HepG2 (cell line): ENCODE measurements around the gene ZFP36. TPM values are rescaled to one million over a fixed set of nuclear protein-coding genes. Genes with fewer than 3 reads are reported as not detected.
A peak's percentile ranks its signal among the peaks of the same experiment; 100 is the strongest.

ENCODE experiments used
- CBX1 ChIP-seq: IDR thresholded peaks from one replicate; pipeline ENCODE4 v1.6.1; 2016; ENCODE audit warnings: antibody characterized with exemption, low read depth
- GTF2F1 ChIP-seq: fragments of 150-350 bp; IDR thresholded peaks from 2 replicates; pipeline ENCODE4 v1.6.1; 2014; ENCODE audit warnings: low read length
- MIER3 ChIP-seq: IDR thresholded peaks from 2 replicates; pipeline ENCODE4 v1.6.1; 2016; ENCODE audit warnings: missing compliant biosample characterization, borderline replicate concordance
- MYPOP ChIP-seq: sonication (generic); formaldehyde crosslinking; IDR thresholded peaks from 2 replicates; pipeline ENCODE4 v1.8.1; 2023; ENCODE audit warnings: mild to moderate bottlenecking, moderate library complexity, missing genetic modification reagents
- NAIF1 ChIP-seq: sonication (generic); formaldehyde crosslinking; IDR thresholded peaks from 2 replicates; pipeline ENCODE4 v1.5.0; 2020; ENCODE audit warnings: mild to moderate bottlenecking, missing genetic modification reagents, borderline replicate concordance
- REST ChIP-seq, 2 experiments: IDR thresholded peaks; 2 replicates each; pipeline ENCODE4 v1.6.1; 2011 to 2012; ENCODE audit warnings: low read length in 2 of 2, borderline replicate concordance in 1 of 2, low read depth in 1 of 2, mild to moderate bottlenecking in 1 of 2, moderate library complexity in 1 of 2
- THAP11 ChIP-seq: IDR thresholded peaks from 2 replicates; pipeline ENCODE4 v1.6.1; 2016; ENCODE audit warnings: missing biosample characterization, missing genetic modification reagents
- YY1 ChIP-seq: IDR thresholded peaks from 2 replicates; pipeline ENCODE4 v1.6.1; 2011; ENCODE audit warnings: low read length, low read depth, moderate library complexity, mild to moderate bottlenecking; ENCODE audit not compliant: insufficient read depth, insufficient replicate concordance
- ZMAT3 ChIP-seq: sonication (generic); formaldehyde crosslinking; conservative IDR thresholded peaks from 2 replicates; pipeline ENCODE4 v1.7.0; 2021; ENCODE audit warnings: missing genetic modification reagents
- ZNF549 ChIP-seq: sonication (generic); formaldehyde crosslinking; IDR thresholded peaks from 2 replicates; pipeline ENCODE4 v1.5.0; 2020; ENCODE audit warnings: missing genetic modification reagents
- ZNF607 ChIP-seq: sonication (generic); formaldehyde crosslinking; IDR thresholded peaks from 2 replicates; pipeline ENCODE4 v1.5.1; 2020; ENCODE audit warnings: missing genetic modification reagents, mild to moderate bottlenecking, borderline replicate concordance
- ZNF614 ChIP-seq: IDR thresholded peaks from 2 replicates; pipeline ENCODE4 v1.6.1; 2018; ENCODE audit warnings: missing biosample characterization, missing genetic modification reagents, inconsistent platforms, borderline replicate concordance
- ZNF777 ChIP-seq: sonication (generic); formaldehyde crosslinking; IDR thresholded peaks from 2 replicates; pipeline ENCODE4 v1.4.0; 2020; ENCODE audit warnings: missing genetic modification reagents
- ZNF790 ChIP-seq: sonication (generic); formaldehyde crosslinking; IDR thresholded peaks from 2 replicates; pipeline ENCODE4 v1.8.0; 2022; ENCODE audit warnings: missing genetic modification reagents, mild to moderate bottlenecking, borderline replicate concordance
- ZNF891 ChIP-seq: sonication (generic); formaldehyde crosslinking; IDR thresholded peaks from 2 replicates; pipeline ENCODE4 v1.5.0; 2020; ENCODE audit warnings: mild to moderate bottlenecking, missing genetic modification reagents
- polyA plus RNA-seq, 8 experiments: library from polyadenylated mRNA; depleted of rRNA in 3 of 8; stranded (reverse) in 7 of 8; unstranded in 1 of 8; fragments of >200 nt; fragmentation: Illumina TruSeq in 4 of 8; extraction: Trizol in 4 of 8; gene quantifications; 2 replicates each; pipeline versions ENCODE4 v1.2.1 to v1.2.3, GENCODE V29; 2011 to 2016; ENCODE audit warnings: low read depth in 4 of 8, missing spikeins in 1 of 8, mixed read lengths in 1 of 8; ENCODE audit not compliant: insufficient read depth in 1 of 8
- total RNA-seq, 5 experiments: library from RNA; depleted of rRNA; stranded (reverse); fragments of >200 nt; fragmentation: Illumina TruSeq; extraction: Trizol; gene quantifications; 2 replicates each; pipeline ENCODE4 v1.2.3, GENCODE V29; 2016; ENCODE audit warnings: low read depth in 1 of 5
- TF ChIP-seq, protein P1 (sequence below): sonication (generic); formaldehyde crosslinking; IDR thresholded peaks from 2 replicates; pipeline ENCODE4 v1.8.0; 2022; ENCODE audit warnings: mild to moderate bottlenecking, missing genetic modification reagents, moderate library complexity
- TF ChIP-seq, protein P2 (sequence below): sonication (generic); formaldehyde crosslinking; IDR thresholded peaks from 2 replicates; pipeline ENCODE4 v1.5.0; 2020; ENCODE audit warnings: mild to moderate bottlenecking, low read depth, missing genetic modification reagents, borderline replicate concordance
- TF ChIP-seq, protein P3 (sequence below): IDR thresholded peaks from 2 replicates; pipeline ENCODE4 v1.6.1; 2018; ENCODE audit warnings: missing genetic modification reagents
- TF ChIP-seq, protein P4 (sequence below): sonication (generic); formaldehyde crosslinking; IDR thresholded peaks from 2 replicates; pipeline ENCODE4 v1.4.0; 2020; ENCODE audit warnings: mild to moderate bottlenecking, missing genetic modification reagents

Gene ZFP36
- total and polyA plus RNA-seq, 2 of the 13 experiments (the other 11 are each of a cell fraction or from before 2014, with no cell fraction given), result 1.4 to 1.7 TPM

- TF ChIP-seq REST (IDR thresholded peaks at IDR 0.05; ENCODE audit: borderline replicate concordance in 1 of 2, low read depth in 1 of 2, low read length in 2 of 2) (no peak), ZMAT3 (CRISPR knock-in tag) (no peak), GTF2F1 (no peak), ZNF614 (CRISPR knock-in tag) (0 out of 2 replicates have a peak, but pooled peaks have one; percentile 45), ZNF549 (no peak), YY1 (no peak), ZNF607 (CRISPR knock-in tag) (0 out of 2 replicates have a peak, but pooled peaks have one; percentile 11), MYPOP (CRISPR knock-in tag) (no peak), ZNF777 (CRISPR knock-in tag) (peak; percentile 43; the same call in 1 of the 2 replicates), NAIF1 (CRISPR knock-in tag) (no peak; the same call in 1 of the 2 replicates), CBX1 (no peak), THAP11 (CRISPR knock-in tag) (peak; percentile 20; the same call in 1 of the 2 replicates), MIER3 (CRISPR knock-in tag) (no peak), ZNF891 (CRISPR knock-in tag) (no peak), ZNF790 (peak; percentile 80; the same call in 1 of the 2 replicates)
- TF ChIP-seq, protein P1, sequence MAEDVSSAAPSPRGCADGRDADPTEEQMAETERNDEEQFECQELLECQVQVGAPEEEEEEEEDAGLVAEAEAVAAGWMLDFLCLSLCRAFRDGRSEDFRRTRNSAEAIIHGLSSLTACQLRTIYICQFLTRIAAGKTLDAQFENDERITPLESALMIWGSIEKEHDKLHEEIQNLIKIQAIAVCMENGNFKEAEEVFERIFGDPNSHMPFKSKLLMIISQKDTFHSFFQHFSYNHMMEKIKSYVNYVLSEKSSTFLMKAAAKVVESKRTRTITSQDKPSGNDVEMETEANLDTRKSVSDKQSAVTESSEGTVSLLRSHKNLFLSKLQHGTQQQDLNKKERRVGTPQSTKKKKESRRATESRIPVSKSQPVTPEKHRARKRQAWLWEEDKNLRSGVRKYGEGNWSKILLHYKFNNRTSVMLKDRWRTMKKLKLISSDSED (CRISPR knock-in tag), result no peak
- TF ChIP-seq, protein P2, sequence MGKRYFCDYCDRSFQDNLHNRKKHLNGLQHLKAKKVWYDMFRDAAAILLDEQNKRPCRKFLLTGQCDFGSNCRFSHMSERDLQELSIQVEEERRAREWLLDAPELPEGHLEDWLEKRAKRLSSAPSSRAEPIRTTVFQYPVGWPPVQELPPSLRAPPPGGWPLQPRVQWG (CRISPR knock-in tag), result no peak
- TF ChIP-seq, protein P3, sequence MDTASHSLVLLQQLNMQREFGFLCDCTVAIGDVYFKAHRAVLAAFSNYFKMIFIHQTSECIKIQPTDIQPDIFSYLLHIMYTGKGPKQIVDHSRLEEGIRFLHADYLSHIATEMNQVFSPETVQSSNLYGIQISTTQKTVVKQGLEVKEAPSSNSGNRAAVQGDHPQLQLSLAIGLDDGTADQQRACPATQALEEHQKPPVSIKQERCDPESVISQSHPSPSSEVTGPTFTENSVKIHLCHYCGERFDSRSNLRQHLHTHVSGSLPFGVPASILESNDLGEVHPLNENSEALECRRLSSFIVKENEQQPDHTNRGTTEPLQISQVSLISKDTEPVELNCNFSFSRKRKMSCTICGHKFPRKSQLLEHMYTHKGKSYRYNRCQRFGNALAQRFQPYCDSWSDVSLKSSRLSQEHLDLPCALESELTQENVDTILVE, result peak; percentile 19; the same call in 1 of the 2 replicates
- TF ChIP-seq, protein P4, sequence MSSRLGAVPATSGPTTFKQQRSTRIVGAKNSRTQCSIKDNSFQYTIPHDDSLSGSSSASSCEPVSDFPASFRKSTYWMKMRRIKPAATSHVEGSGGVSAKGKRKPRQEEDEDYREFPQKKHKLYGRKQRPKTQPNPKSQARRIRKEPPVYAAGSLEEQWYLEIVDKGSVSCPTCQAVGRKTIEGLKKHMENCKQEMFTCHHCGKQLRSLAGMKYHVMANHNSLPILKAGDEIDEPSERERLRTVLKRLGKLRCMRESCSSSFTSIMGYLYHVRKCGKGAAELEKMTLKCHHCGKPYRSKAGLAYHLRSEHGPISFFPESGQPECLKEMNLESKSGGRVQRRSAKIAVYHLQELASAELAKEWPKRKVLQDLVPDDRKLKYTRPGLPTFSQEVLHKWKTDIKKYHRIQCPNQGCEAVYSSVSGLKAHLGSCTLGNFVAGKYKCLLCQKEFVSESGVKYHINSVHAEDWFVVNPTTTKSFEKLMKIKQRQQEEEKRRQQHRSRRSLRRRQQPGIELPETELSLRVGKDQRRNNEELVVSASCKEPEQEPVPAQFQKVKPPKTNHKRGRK, result peak; percentile 88; the same call in 1 of the 2 replicates
Measured at GRCh38 chr19:39410017-39410830, 3.6 kb downstream of the ZFP36 start (continued).
